Trophoblast cell (in vitro differentiated cells and primary cell): ENCODE data around the gene TMTC3.

Source experiments
- DNase-seq, 2 donors: peaks; one replicate each; pipeline ENCODE4 v3.0.0-alpha.2; 2016
- H2AFZ ChIP-seq: 2 replicates; pipeline ENCODE4 v1.6.1; 2013; ENCODE audit warnings: low read length, moderate library complexity, mild to moderate bottlenecking; ENCODE audit not compliant: insufficient read depth, poor library complexity
- H2AK5ac ChIP-seq: 2 replicates; pipeline ENCODE4 v1.6.1; 2013; ENCODE audit warnings: mild to moderate bottlenecking, low read length
- H2BK120ac ChIP-seq: 2 replicates; pipeline ENCODE4 v1.6.1; 2013; ENCODE audit warnings: low read length, mild to moderate bottlenecking, moderate library complexity; ENCODE audit not compliant: insufficient read depth, poor library complexity
- H2BK12ac ChIP-seq: 2 replicates; pipeline ENCODE4 v1.6.1; 2013; ENCODE audit warnings: mild to moderate bottlenecking, low read length, moderate library complexity
- H2BK5ac ChIP-seq: 2 replicates; pipeline ENCODE4 v1.6.1; 2013; ENCODE audit warnings: low read length, low read depth, moderate library complexity, mild to moderate bottlenecking; ENCODE audit not compliant: poor library complexity
- H3K14ac ChIP-seq: 2 replicates; pipeline ENCODE4 v1.6.1; 2013; ENCODE audit warnings: mild to moderate bottlenecking, low read length
- H3K18ac ChIP-seq: 2 replicates; pipeline ENCODE4 v1.6.1; 2013; ENCODE audit warnings: mild to moderate bottlenecking, low read length
- H3K23ac ChIP-seq: 2 replicates; pipeline ENCODE4 v1.6.1; 2013; ENCODE audit warnings: low read length
- H3K27ac ChIP-seq: 2 replicates; pipeline ENCODE4 v1.5.1; 2013; ENCODE audit warnings: low read depth, mild to moderate bottlenecking, inconsistent platforms, low read length, moderate library complexity
- H3K27me3 ChIP-seq: 2 replicates; pipeline ENCODE4 v1.6.1; 2013; ENCODE audit warnings: inconsistent platforms, mild to moderate bottlenecking, low read length, moderate library complexity; ENCODE audit not compliant: insufficient read depth
- H3K36me3 ChIP-seq, 2 experiments: 1 replicate in 1 of 2; 2 replicates in 1 of 2; pipeline ENCODE4 v1.6.1; 2013; ENCODE audit warnings: low read length in 2 of 2, mild to moderate bottlenecking in 2 of 2, moderate library complexity in 1 of 2; ENCODE audit not compliant: insufficient read depth in 2 of 2, control insufficient read depth in 1 of 2
- H3K4ac ChIP-seq: 2 replicates; pipeline ENCODE4 v1.6.1; 2013; ENCODE audit warnings: low read depth, mild to moderate bottlenecking, low read length, moderate library complexity
- H3K4me1 ChIP-seq, 2 experiments: 1 replicate in 1 of 2; 2 replicates in 1 of 2; pipeline ENCODE4 v1.6.1; 2013; ENCODE audit warnings: low read length in 2 of 2, mild to moderate bottlenecking in 2 of 2, moderate library complexity in 1 of 2; ENCODE audit not compliant: insufficient read depth in 2 of 2, control insufficient read depth in 1 of 2
- H3K4me2 ChIP-seq: 2 replicates; pipeline ENCODE4 v1.6.1; 2013; ENCODE audit warnings: inconsistent platforms, mild to moderate bottlenecking, low read length, moderate library complexity
- H3K4me3 ChIP-seq: 2 replicates; pipeline ENCODE4 v1.5.1; 2013; ENCODE audit warnings: mild to moderate bottlenecking, low read depth, low read length, inconsistent platforms
- H3K79me1 ChIP-seq: one replicate; pipeline ENCODE4 v1.6.1; 2013; ENCODE audit warnings: low read length
- H3K79me2 ChIP-seq: 2 replicates; pipeline ENCODE4 v1.6.1; 2013; ENCODE audit warnings: low read length, mild to moderate bottlenecking; ENCODE audit not compliant: control insufficient read depth, insufficient read depth, poor library complexity
- H3K9ac ChIP-seq: 2 replicates; pipeline ENCODE4 v1.6.1; 2013; ENCODE audit warnings: mild to moderate bottlenecking, low read length
- H3K9me3 ChIP-seq: 2 replicates; pipeline ENCODE4 v1.6.1; 2013; ENCODE audit warnings: low read depth, mild to moderate bottlenecking, control low read depth, inconsistent platforms, low read length; ENCODE audit not compliant: insufficient read depth
- H4K12ac ChIP-seq: 2 replicates; pipeline ENCODE4 v1.6.1; 2013; ENCODE audit warnings: low read depth, mild to moderate bottlenecking, low read length, moderate library complexity
- H4K8ac ChIP-seq: 2 replicates; pipeline ENCODE4 v1.6.1; 2013; ENCODE audit warnings: low read depth, mild to moderate bottlenecking, low read length, moderate library complexity
- H4K91ac ChIP-seq: one replicate; pipeline ENCODE4 v1.6.1; 2013; ENCODE audit warnings: low read depth, mild to moderate bottlenecking, low read length, moderate library complexity
- WGBS: extraction: QIAGEN DNeasy Blood & Tissue Kit; methylation state at CpG from one replicate; pipeline ENCODE4 v1.1.7; 2013; ENCODE audit warnings: missing lambda C conversion rate; ENCODE audit not compliant: insufficient read length, insufficient coverage; ENCODE audit errors: extremely low coverage; 5-methylcytosine and 5-hydroxymethylcytosine counted together

Gene TMTC3

DNA sequence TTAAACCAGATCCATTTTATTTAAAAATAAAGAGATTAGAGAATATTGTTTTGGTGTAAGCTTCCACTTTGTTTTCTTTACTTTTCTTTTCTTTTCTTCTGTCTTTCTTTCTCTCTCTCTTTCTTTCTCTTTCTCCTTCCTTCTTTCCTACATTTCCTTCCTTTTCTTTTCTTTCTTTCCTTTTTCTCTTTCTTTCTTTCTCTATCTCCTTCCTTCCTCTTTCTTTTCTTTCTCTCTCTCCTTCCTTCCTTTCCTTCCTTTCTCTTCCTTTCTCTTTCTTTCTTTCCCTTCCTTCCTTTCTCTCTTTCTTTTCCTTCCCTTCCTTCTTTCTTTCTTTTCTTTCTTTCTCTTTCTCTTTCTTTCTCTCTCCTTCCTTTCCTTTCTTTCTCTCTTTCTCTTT is 100.8 kb downstream of the TMTC3 start:
- H2BK5ac ChIP-seq = no peak overlapping the region
- no peak overlapping the region for H2BK120ac ChIP-seq
- no peak overlapping the region for H4K12ac ChIP-seq
- no peaks in the 10 kb centered on the region for H3K4me1 ChIP-seq
- H3K14ac ChIP-seq = no peak overlapping the region
- no peak overlapping the region for H2AK5ac ChIP-seq
- no peak overlapping the region for H3K23ac ChIP-seq
- no peaks in the 10 kb centered on the region for H3K9me3 ChIP-seq
- H4K8ac ChIP-seq = no peak overlapping the region
- no peak for DNase-seq
- H3K79me1 ChIP-seq = peaks cover 2% of the 10 kb centered on the region
- H2AFZ ChIP-seq = no peak overlapping the region
- H3K4me2 ChIP-seq = no peak overlapping the region
- no peak overlapping the region for H3K9ac ChIP-seq
- H3K18ac ChIP-seq = no peak overlapping the region
- H2BK12ac ChIP-seq = no peak overlapping the region
- no peaks in the 10 kb centered on the region for H3K36me3 ChIP-seq
- H3K27ac ChIP-seq = no peak overlapping the region
- H4K91ac ChIP-seq = no peak overlapping the region
- H3K4ac ChIP-seq = no peak overlapping the region
- H3K79me2 ChIP-seq = no peaks in the 10 kb centered on the region
- H3K4me3 ChIP-seq = no peak overlapping the region
- H3K27me3 ChIP-seq = no peaks in the 10 kb centered on the region

DNA sequence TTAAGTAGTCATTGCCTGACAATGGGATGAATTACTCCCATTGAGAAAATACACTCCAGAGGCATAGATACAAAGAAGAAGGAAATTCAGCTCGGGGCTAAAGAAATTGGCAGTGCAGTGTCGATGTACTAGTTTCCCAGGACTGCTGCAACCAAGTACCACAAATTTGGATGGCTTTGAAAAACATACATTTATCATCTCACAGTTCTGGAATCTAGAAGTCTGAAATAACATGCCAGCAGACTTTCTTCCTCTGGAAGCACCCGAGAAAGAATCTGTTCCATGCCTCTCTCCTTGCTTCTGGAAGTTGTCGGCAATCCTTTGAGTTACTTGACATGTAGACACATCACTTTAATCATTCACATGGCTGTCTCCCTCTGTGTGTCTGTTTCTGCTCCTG is 101.9 kb downstream of the TMTC3 start:
- no peak overlapping the region for H3K4ac ChIP-seq
- no peak overlapping the region for H4K91ac ChIP-seq
- no peaks in the 10 kb centered on the region for H3K79me2 ChIP-seq
- H3K14ac ChIP-seq = no peak overlapping the region
- no peak overlapping the region for H2BK120ac ChIP-seq
- H3K9me3 ChIP-seq = no peaks in the 10 kb centered on the region
- H3K79me1 ChIP-seq = peaks cover 2% of the 10 kb centered on the region
- no peak overlapping the region for H2BK12ac ChIP-seq
- no peak overlapping the region for H3K18ac ChIP-seq
- H3K4me1 ChIP-seq = no peaks in the 10 kb centered on the region
- no peak overlapping the region for H2AK5ac ChIP-seq
- H4K12ac ChIP-seq = no peak overlapping the region
- no peak overlapping the region for H3K4me2 ChIP-seq
- DNase-seq = no peak
- H2BK5ac ChIP-seq = no peak overlapping the region
- no peak overlapping the region for H3K27ac ChIP-seq
- no peak overlapping the region for H3K4me3 ChIP-seq
- H2AFZ ChIP-seq = no peak overlapping the region
- no CpG with 5 or more reads among the region's 4 CpGs for WGBS
- no peak overlapping the region for H3K23ac ChIP-seq
- no peak overlapping the region for H3K9ac ChIP-seq
- no peak overlapping the region for H4K8ac ChIP-seq
- no peaks in the 10 kb centered on the region for H3K27me3 ChIP-seq
- H3K36me3 ChIP-seq = no peaks in the 10 kb centered on the region

GRCh38 chr12:88245905-88246304 is 103.8 kb downstream of the TMTC3 start:
- H3K4me1 ChIP-seq = no peaks in the 10 kb centered on the region
- no peak overlapping the region for H2AFZ ChIP-seq
- DNase-seq = no peak
- H3K9me3 ChIP-seq = no peaks in the 10 kb centered on the region
- no peak overlapping the region for H3K14ac ChIP-seq
- H2BK120ac ChIP-seq = no peak overlapping the region
- H3K4me2 ChIP-seq = no peak overlapping the region
- H4K8ac ChIP-seq = no peak overlapping the region
- H4K12ac ChIP-seq = no peak overlapping the region
- H3K79me1 ChIP-seq = peaks cover 2% of the 10 kb centered on the region
- H2AK5ac ChIP-seq = no peak overlapping the region
- no peak overlapping the region for H3K27ac ChIP-seq
- no peaks in the 10 kb centered on the region for H3K79me2 ChIP-seq
- H4K91ac ChIP-seq = no peak overlapping the region
- H3K9ac ChIP-seq = no peak overlapping the region
- H3K4ac ChIP-seq = no peak overlapping the region
- no peaks in the 10 kb centered on the region for H3K36me3 ChIP-seq
- H3K18ac ChIP-seq = no peak overlapping the region
- no peak overlapping the region for H2BK12ac ChIP-seq
- no CpG with 5 or more reads among the region's 1 CpG for WGBS
- H3K27me3 ChIP-seq = no peaks in the 10 kb centered on the region
- H3K23ac ChIP-seq = no peak overlapping the region
- no peak overlapping the region for H3K4me3 ChIP-seq
- no peak overlapping the region for H2BK5ac ChIP-seq

DNA sequence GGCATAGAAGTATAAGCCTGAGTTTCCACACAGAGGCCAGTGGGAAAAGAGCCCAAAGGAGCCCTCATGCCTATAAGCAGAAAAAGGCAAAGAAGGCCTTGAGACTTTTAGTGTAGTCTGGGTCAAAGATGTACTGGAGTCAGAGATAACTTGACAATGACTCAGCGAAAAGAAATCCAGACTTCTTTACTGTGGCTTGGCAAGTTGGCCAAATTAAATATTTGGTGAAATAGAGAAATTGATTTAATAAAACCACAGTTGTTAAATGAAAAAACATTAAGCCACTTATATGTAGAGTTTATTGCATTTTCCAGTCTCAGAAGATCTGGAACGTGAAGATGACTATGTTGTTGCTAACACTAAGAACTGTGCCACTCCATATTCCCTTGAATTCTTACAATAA is 105.1 kb downstream of the TMTC3 start:
- DNase-seq = peak in 1 of 2 donors; percentile 22
- H3K4me2 ChIP-seq = no peak overlapping the region
- no peak overlapping the region for H3K4ac ChIP-seq
- no peak overlapping the region for H4K12ac ChIP-seq
- no peaks in the 10 kb centered on the region for H3K79me2 ChIP-seq
- H2BK12ac ChIP-seq = no peak overlapping the region
- H3K4me1 ChIP-seq = no peaks in the 10 kb centered on the region
- H3K9me3 ChIP-seq = no peaks in the 10 kb centered on the region
- H4K91ac ChIP-seq = no peak overlapping the region
- H3K4me3 ChIP-seq = no peak overlapping the region
- H2AFZ ChIP-seq = no peak overlapping the region
- no peak overlapping the region for H3K18ac ChIP-seq
- no peaks in the 10 kb centered on the region for H3K36me3 ChIP-seq
- no peak overlapping the region for H3K27ac ChIP-seq
- no peak overlapping the region for H3K14ac ChIP-seq
- H3K9ac ChIP-seq = no peak overlapping the region
- H2BK5ac ChIP-seq = no peak overlapping the region
- no peak overlapping the region for H3K23ac ChIP-seq
- no peak overlapping the region for H2BK120ac ChIP-seq
- H2AK5ac ChIP-seq = no peak overlapping the region
- no peak overlapping the region for H4K8ac ChIP-seq
- H3K27me3 ChIP-seq = no peaks in the 10 kb centered on the region
- WGBS = no CpG with 5 or more reads among the region's 2 CpGs
- peaks cover 2% of the 10 kb centered on the region for H3K79me1 ChIP-seq
